Astrocyte (in vitro differentiated cells and primary cell): ENCODE measurements around the gene CLIC1. TPM values are rescaled to one million over a fixed set of nuclear protein-coding genes. Genes with fewer than 3 reads are reported as not detected.

Experiments
- DNase-seq: peaks from one replicate; pipeline ENCODE4 v3.0.0-alpha.2; 2010; ENCODE audit warnings: low read depth
- FAIRE-seq: peaks from 2 replicates; lab custom pipeline; 2011; peaks lifted over from hg19 to GRCh38; lab: Jason Lieb, UNC
- H2AFZ ChIP-seq: 2 replicates; pipeline ENCODE4 v1.6.0; 2012; ENCODE audit warnings: low read depth, low read length, inconsistent platforms
- H3K27ac ChIP-seq: 2 replicates; pipeline ENCODE4 v1.5.1; 2011; ENCODE audit warnings: low read depth, low read length, inconsistent platforms
- H3K27me3 ChIP-seq: 2 replicates; pipeline ENCODE4 v1.6.0; 2011; ENCODE audit warnings: low read length, inconsistent platforms; ENCODE audit not compliant: insufficient read depth
- H3K36me3 ChIP-seq: 2 replicates; pipeline ENCODE4 v1.5.1; 2011; ENCODE audit warnings: low read length, inconsistent platforms; ENCODE audit not compliant: insufficient read depth
- H3K4me1 ChIP-seq: 2 replicates; pipeline ENCODE4 v1.5.1; 2011; ENCODE audit warnings: low read length, inconsistent platforms; ENCODE audit not compliant: insufficient read depth
- H3K4me2 ChIP-seq: 2 replicates; pipeline ENCODE4 v1.6.0; 2012; ENCODE audit warnings: low read length, inconsistent platforms
- H3K4me3 ChIP-seq: 2 replicates; pipeline ENCODE4 v1.5.1; 2011; ENCODE audit warnings: low read depth, mild to moderate bottlenecking, low read length, inconsistent platforms; ENCODE audit not compliant: insufficient read depth
- H3K79me2 ChIP-seq: 2 replicates; pipeline ENCODE4 v1.6.0; 2012; ENCODE audit warnings: mild to moderate bottlenecking, low read length, inconsistent platforms; ENCODE audit not compliant: insufficient read depth
- H3K9ac ChIP-seq: 2 replicates; pipeline ENCODE4 v1.6.0; 2012; ENCODE audit warnings: mild to moderate bottlenecking, low read length, inconsistent platforms
- H3K9me3 ChIP-seq: 2 replicates; pipeline ENCODE4 v1.5.1; 2012; ENCODE audit warnings: low read depth, mild to moderate bottlenecking, low read length, inconsistent platforms; ENCODE audit not compliant: insufficient read depth
- H4K20me1 ChIP-seq: 2 replicates; pipeline ENCODE4 v1.6.0; 2012; ENCODE audit warnings: low read length, inconsistent platforms; ENCODE audit not compliant: insufficient read depth
- H3K27ac Mint-ChIP-seq: one replicate; pipeline ENCODE4 v1.8.0; 2021; ENCODE audit warnings: mild to moderate bottlenecking, mixed read lengths; ENCODE audit not compliant: unreplicated experiment
- H3K27me3 Mint-ChIP-seq: one replicate; pipeline ENCODE4 v1.8.0; 2021; ENCODE audit warnings: low read depth, mixed read lengths; ENCODE audit not compliant: unreplicated experiment
- H3K36me3 Mint-ChIP-seq: one replicate; pipeline ENCODE4 v1.8.0; 2021; ENCODE audit warnings: low read depth, mixed read lengths; ENCODE audit not compliant: unreplicated experiment
- H3K4me1 Mint-ChIP-seq: one replicate; pipeline ENCODE4 v1.8.0; 2021; ENCODE audit warnings: low read depth, mixed read lengths; ENCODE audit not compliant: unreplicated experiment
- H3K4me3 Mint-ChIP-seq: one replicate; pipeline ENCODE4 v1.8.0; 2021; ENCODE audit warnings: mild to moderate bottlenecking, moderate library complexity, mixed read lengths; ENCODE audit not compliant: unreplicated experiment
- H3K9me3 Mint-ChIP-seq: one replicate; pipeline ENCODE4 v1.8.0; 2021; ENCODE audit warnings: mild to moderate bottlenecking, mixed read lengths; ENCODE audit not compliant: unreplicated experiment
- EZH2 ChIP-seq: IDR thresholded peaks from 2 replicates; pipeline ENCODE4 v1.6.1; 2012; ENCODE audit warnings: mild to moderate bottlenecking, low read length, inconsistent platforms; ENCODE audit not compliant: insufficient read depth
- total RNA-seq: library from RNA; stranded (reverse); gene quantifications from 2 replicates; pipeline ENCODE4 v1.2.1, GENCODE V29; 2021
- TF ChIP-seq, protein P1 (sequence below): IDR thresholded peaks from 2 replicates; pipeline ENCODE4 v1.5.1; 2011; ENCODE audit warnings: low read depth, mild to moderate bottlenecking, inconsistent platforms, low read length, moderate library complexity; ENCODE audit not compliant: insufficient read depth

Gene CLIC1
- total RNA-seq, 1 donor from 2014 or later: 518 TPM

DNA sequence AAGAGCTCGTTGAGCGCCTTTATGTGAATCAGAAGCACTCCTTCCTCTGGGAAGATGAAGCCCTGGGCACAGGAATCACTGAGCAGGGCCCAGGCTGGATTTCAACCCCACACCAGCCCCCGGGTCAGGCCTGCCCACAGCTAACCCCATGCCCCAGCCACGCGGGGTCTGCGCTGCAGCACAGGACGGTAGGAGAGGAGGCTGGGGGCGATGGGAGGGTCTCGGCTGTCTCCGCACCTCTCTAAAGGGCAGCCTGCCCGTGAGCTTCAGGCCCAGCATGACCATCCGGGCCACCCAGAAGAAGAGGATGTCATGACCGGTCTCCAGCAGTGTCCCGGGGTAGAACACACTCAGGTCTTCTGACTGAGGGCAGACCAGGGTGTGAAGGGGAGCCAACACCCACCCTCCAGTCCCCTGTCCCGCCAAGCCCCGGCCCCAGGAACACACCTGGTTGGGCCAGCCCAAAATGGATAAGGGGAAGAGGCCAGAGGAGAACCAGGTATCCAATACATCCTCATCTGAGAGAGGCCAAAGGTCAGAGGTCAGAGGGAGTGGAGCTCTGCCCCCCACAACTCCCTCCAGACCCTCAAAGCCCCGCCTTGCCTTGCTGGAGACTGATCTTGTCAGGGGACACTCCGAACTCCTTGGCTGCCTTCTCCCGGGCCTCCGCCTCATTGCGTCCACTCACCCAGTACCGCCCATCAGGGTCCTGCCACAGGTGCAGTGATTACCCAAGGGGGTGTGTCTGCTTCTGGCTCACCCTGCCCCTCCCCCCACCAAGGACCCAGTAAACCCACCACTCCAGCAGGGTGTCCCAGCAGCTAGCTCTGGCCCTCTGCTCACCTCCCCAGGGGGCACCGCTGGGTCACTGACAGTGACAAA is 45.2 kb upstream of the CLIC1 start:
- Histone ChIP-seq H3K79me2 (no peaks in the 10 kb centered on the region), H3K36me3 (peaks cover 20% of the 10 kb centered on the region), H3K4me1 (peaks cover 14% of the 10 kb centered on the region), H3K27ac (no peak overlapping the region), H3K9me3 (no peaks in the 10 kb centered on the region), H3K9ac (no peak overlapping the region), H3K4me3 (no peak overlapping the region), H4K20me1 (peaks cover 9% of the 10 kb centered on the region), H2AFZ (no peak overlapping the region), H3K4me2 (no peak overlapping the region), H3K27me3 (no peaks in the 10 kb centered on the region)
- DNase-seq (no peak), FAIRE-seq (no peak)
- Mint-ChIP-seq H3K4me3 (no peak overlapping the region), H3K9me3 (no peaks in the 10 kb centered on the region), H3K27ac (no peak overlapping the region), H3K36me3 (peaks cover 29% of the 10 kb centered on the region), H3K27me3 (no peaks in the 10 kb centered on the region), H3K4me1 (peaks cover 4% of the 10 kb centered on the region)
- TF ChIP-seq, protein P1, sequence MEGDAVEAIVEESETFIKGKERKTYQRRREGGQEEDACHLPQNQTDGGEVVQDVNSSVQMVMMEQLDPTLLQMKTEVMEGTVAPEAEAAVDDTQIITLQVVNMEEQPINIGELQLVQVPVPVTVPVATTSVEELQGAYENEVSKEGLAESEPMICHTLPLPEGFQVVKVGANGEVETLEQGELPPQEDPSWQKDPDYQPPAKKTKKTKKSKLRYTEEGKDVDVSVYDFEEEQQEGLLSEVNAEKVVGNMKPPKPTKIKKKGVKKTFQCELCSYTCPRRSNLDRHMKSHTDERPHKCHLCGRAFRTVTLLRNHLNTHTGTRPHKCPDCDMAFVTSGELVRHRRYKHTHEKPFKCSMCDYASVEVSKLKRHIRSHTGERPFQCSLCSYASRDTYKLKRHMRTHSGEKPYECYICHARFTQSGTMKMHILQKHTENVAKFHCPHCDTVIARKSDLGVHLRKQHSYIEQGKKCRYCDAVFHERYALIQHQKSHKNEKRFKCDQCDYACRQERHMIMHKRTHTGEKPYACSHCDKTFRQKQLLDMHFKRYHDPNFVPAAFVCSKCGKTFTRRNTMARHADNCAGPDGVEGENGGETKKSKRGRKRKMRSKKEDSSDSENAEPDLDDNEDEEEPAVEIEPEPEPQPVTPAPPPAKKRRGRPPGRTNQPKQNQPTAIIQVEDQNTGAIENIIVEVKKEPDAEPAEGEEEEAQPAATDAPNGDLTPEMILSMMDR: no peak
- TF ChIP-seq EZH2: no peak

DNA sequence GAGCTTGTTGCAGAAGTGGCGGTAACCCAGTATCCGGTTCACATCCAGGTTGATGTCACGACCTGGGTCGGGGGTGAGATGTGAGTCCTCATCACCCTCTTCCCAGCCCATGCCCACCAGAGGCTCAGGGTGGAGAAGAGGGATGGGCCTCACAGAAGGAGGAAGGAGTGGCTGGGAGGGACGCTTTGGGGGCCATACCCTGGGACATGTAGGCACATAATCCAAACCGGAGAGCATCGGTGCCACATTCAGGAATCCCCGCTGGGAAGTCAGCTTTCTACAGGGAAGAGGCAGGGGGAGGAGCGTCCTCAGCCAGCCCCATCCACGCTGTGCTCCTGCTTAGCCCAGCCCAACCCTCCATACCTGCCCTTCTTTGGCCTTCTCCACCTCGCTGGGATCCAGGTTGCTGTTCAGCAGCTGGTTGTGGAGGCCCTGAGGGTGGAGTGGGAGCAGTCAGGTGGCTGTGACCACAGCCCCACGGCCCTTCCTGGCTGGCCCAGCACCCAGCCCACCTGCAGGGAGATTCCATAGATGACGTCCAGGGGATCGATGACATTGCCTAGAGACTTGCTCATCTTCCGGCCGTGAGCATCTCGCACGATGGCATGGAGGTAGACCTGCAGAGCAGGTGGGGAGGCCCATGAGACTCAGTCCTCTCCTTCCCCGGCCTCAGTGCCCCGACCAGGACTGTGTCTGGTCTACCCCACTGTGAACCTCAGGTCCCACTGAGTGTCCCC is 44.3 kb upstream of the CLIC1 start:
- Histone ChIP-seq H4K20me1 (peaks cover 9% of the 10 kb centered on the region), H2AFZ (no peak overlapping the region), H3K36me3 (peaks cover 18% of the 10 kb centered on the region), H3K4me2 (no peak overlapping the region), H3K4me1 (peaks cover 16% of the 10 kb centered on the region), H3K9me3 (no peaks in the 10 kb centered on the region), H3K27me3 (no peaks in the 10 kb centered on the region), H3K27ac (no peak overlapping the region), H3K9ac (no peak overlapping the region), H3K4me3 (no peak overlapping the region), H3K79me2 (no peaks in the 10 kb centered on the region)
- no peaks in the 10 kb centered on the region for H3K27me3 Mint-ChIP-seq
- no peaks in the 10 kb centered on the region for H3K9me3 Mint-ChIP-seq
- H3K27ac Mint-ChIP-seq: no peak overlapping the region
- DNase-seq (no peak), FAIRE-seq (no peak)
- H3K4me3 Mint-ChIP-seq: no peak overlapping the region
- H3K36me3 Mint-ChIP-seq: peaks cover 29% of the 10 kb centered on the region
- H3K4me1 Mint-ChIP-seq: peaks cover 6% of the 10 kb centered on the region
- TF ChIP-seq, protein P1: no peak
- no peak for TF ChIP-seq EZH2
